ENCODE results near the gene MAPK13. TPM values are rescaled to one million over a fixed set of nuclear protein-coding genes. Genes with fewer than 3 reads are reported as not detected.

The MAPK13 gene
- total RNA-seq, 2 donors from 2014 or later: 32.1 to 33.7 TPM

GRCh38 chr6:36102853-36103252 is 27.5 kb upstream of the MAPK13 start:
- H3K27ac Mint-ChIP-seq: peak overlapping the region; percentile 19
- ATAC-seq: no peak

GRCh38 chr6:36104836-36105235 is 25.5 kb upstream of the MAPK13 start:
- no peak overlapping the region for H3K4me3 Mint-ChIP-seq
- no peaks in the 10 kb centered on the region for H3K27me3 Mint-ChIP-seq
- peak overlapping the region; percentile 60 for H3K27ac Mint-ChIP-seq
- H3K9me3 ChIP-seq (ENCODE audit: control insufficient read depth, low read length, poor library complexity, severe bottlenecking): no peaks in the 10 kb centered on the region
- H3K36me3 Mint-ChIP-seq (ENCODE audit: low read depth): peaks cover 3% of the 10 kb centered on the region
- H3K4me1 Mint-ChIP-seq: peaks cover 20% of the 10 kb centered on the region
- ATAC-seq: no peak
- DNase-seq: no peak

More at GRCh38 chr6:36102853-36103252, 27.5 kb upstream of the MAPK13 start:
- H3K4me1 Mint-ChIP-seq: peaks cover 18% of the 10 kb centered on the region
- H3K4me3 Mint-ChIP-seq: no peak overlapping the region
- H3K27me3 Mint-ChIP-seq: no peaks in the 10 kb centered on the region
- peaks cover 3% of the 10 kb centered on the region for H3K36me3 Mint-ChIP-seq (ENCODE audit: low read depth)
- no peaks in the 10 kb centered on the region for H3K9me3 ChIP-seq (ENCODE audit: control insufficient read depth, low read length, poor library complexity, severe bottlenecking)
- DNase-seq: no peak

GRCh38 chr6:36109092-36109491 is 21.2 kb upstream of the MAPK13 start:
- Mint-ChIP-seq H3K4me1 (peaks cover 17% of the 10 kb centered on the region), H3K27ac (peak overlapping the region; percentile 75), H3K27me3 (no peaks in the 10 kb centered on the region), H3K4me3 (peak overlapping the region; percentile 41), H3K36me3 (ENCODE audit: low read depth) (no peaks in the 10 kb centered on the region)
- no peaks in the 10 kb centered on the region for H3K9me3 ChIP-seq (ENCODE audit: control insufficient read depth, low read length, poor library complexity, severe bottlenecking)
- peak; percentile 92 for ATAC-seq
- DNase-seq: no peak

GRCh38 chr6:36110050-36110449 is 20.3 kb upstream of the MAPK13 start:
- Mint-ChIP-seq H3K4me1 (peaks cover 23% of the 10 kb centered on the region), H3K27me3 (no peaks in the 10 kb centered on the region), H3K27ac (no peak overlapping the region), H3K36me3 (ENCODE audit: low read depth) (no peaks in the 10 kb centered on the region), H3K4me3 (no peak overlapping the region)
- ATAC-seq: no peak
- no peak for DNase-seq
- H3K9me3 ChIP-seq (ENCODE audit: control insufficient read depth, low read length, poor library complexity, severe bottlenecking): no peaks in the 10 kb centered on the region

- ATAC-seq (no peak), DNase-seq (no peak)
- Mint-ChIP-seq H3K4me3 (no peak overlapping the region), H3K27me3 (no peaks in the 10 kb centered on the region), H3K4me1 (peaks cover 26% of the 10 kb centered on the region), H3K27ac (no peak overlapping the region), H3K36me3 (ENCODE audit: low read depth) (no peaks in the 10 kb centered on the region)
- no peaks in the 10 kb centered on the region for H3K9me3 ChIP-seq (ENCODE audit: control insufficient read depth, low read length, poor library complexity, severe bottlenecking)
Measured at GRCh38 chr6:36110863-36111262, 19.4 kb upstream of the MAPK13 start.

GRCh38 chr6:36111526-36111925 is 18.8 kb upstream of the MAPK13 start:
- Mint-ChIP-seq H3K36me3 (ENCODE audit: low read depth) (no peaks in the 10 kb centered on the region), H3K27ac (peak overlapping the region; percentile 53), H3K4me1 (peaks cover 29% of the 10 kb centered on the region)

GRCh38 chr6:36113049-36113448 is 17.3 kb upstream of the MAPK13 start:
- ATAC-seq (no peak), DNase-seq (no peak)
- Mint-ChIP-seq H3K27me3 (no peaks in the 10 kb centered on the region), H3K27ac (no peak overlapping the region), H3K4me1 (peaks cover 42% of the 10 kb centered on the region), H3K36me3 (ENCODE audit: low read depth) (no peaks in the 10 kb centered on the region), H3K4me3 (no peak overlapping the region)
- no peaks in the 10 kb centered on the region for H3K9me3 ChIP-seq (ENCODE audit: control insufficient read depth, low read length, poor library complexity, severe bottlenecking)

More at GRCh38 chr6:36111526-36111925, 18.8 kb upstream of the MAPK13 start:
- no peaks in the 10 kb centered on the region for H3K9me3 ChIP-seq (ENCODE audit: control insufficient read depth, low read length, poor library complexity, severe bottlenecking)
- no peak for ATAC-seq
- Mint-ChIP-seq H3K27me3 (no peaks in the 10 kb centered on the region), H3K4me3 (no peak overlapping the region)
- no peak for DNase-seq

GRCh38 chr6:36113703-36114102 is 16.6 kb upstream of the MAPK13 start:
- Mint-ChIP-seq H3K27ac (peak overlapping the region; percentile 86), H3K4me1 (peaks cover 43% of the 10 kb centered on the region), H3K4me3 (no peak overlapping the region), H3K27me3 (no peaks in the 10 kb centered on the region), H3K36me3 (ENCODE audit: low read depth) (no peaks in the 10 kb centered on the region)
- no peak for ATAC-seq
- DNase-seq: no peak
- H3K9me3 ChIP-seq (ENCODE audit: control insufficient read depth, low read length, poor library complexity, severe bottlenecking): no peaks in the 10 kb centered on the region

GRCh38 chr6:36114798-36115408 is 15.4 kb upstream of the MAPK13 start:
- peak overlapping the region; percentile 75 for H3K4me3 Mint-ChIP-seq
- H3K27me3 Mint-ChIP-seq: no peaks in the 10 kb centered on the region
- DNase-seq (no peak), ATAC-seq (peak; percentile 30)
- H3K9me3 ChIP-seq (ENCODE audit: control insufficient read depth, low read length, poor library complexity, severe bottlenecking): no peaks in the 10 kb centered on the region
- H3K4me1 Mint-ChIP-seq: peaks cover 48% of the 10 kb centered on the region
- H3K27ac Mint-ChIP-seq: peak overlapping the region; percentile 86
- no peaks in the 10 kb centered on the region for H3K36me3 Mint-ChIP-seq (ENCODE audit: low read depth)

GRCh38 chr6:36115412-36115811 is 14.9 kb upstream of the MAPK13 start:
- Mint-ChIP-seq H3K4me1 (peaks cover 53% of the 10 kb centered on the region), H3K36me3 (ENCODE audit: low read depth) (no peaks in the 10 kb centered on the region), H3K27me3 (no peaks in the 10 kb centered on the region), H3K4me3 (peak overlapping the region; percentile 75), H3K27ac (peak overlapping the region; percentile 86)
- no peak for ATAC-seq
- no peaks in the 10 kb centered on the region for H3K9me3 ChIP-seq (ENCODE audit: control insufficient read depth, low read length, poor library complexity, severe bottlenecking)
- no peak for DNase-seq

GRCh38 chr6:36116066-36116864 is 14.0 kb upstream of the MAPK13 start:
- H3K36me3 Mint-ChIP-seq (ENCODE audit: low read depth): no peaks in the 10 kb centered on the region
- peaks cover 62% of the 10 kb centered on the region for H3K4me1 Mint-ChIP-seq
- peak overlapping the region; percentile 86 for H3K27ac Mint-ChIP-seq
- ATAC-seq (no peak), DNase-seq (no peak)
- H3K27me3 Mint-ChIP-seq: no peaks in the 10 kb centered on the region
- no peak overlapping the region for H3K4me3 Mint-ChIP-seq
- H3K9me3 ChIP-seq (ENCODE audit: control insufficient read depth, low read length, poor library complexity, severe bottlenecking): no peaks in the 10 kb centered on the region

- no peaks in the 10 kb centered on the region for H3K27me3 Mint-ChIP-seq
- H3K36me3 Mint-ChIP-seq (ENCODE audit: low read depth): no peaks in the 10 kb centered on the region
- H3K4me3 Mint-ChIP-seq: no peak overlapping the region
- peak overlapping the region; percentile 93 for H3K27ac Mint-ChIP-seq
- H3K4me1 Mint-ChIP-seq: peaks cover 63% of the 10 kb centered on the region
- no peaks in the 10 kb centered on the region for H3K9me3 ChIP-seq (ENCODE audit: control insufficient read depth, low read length, poor library complexity, severe bottlenecking)
- DNase-seq (no peak), ATAC-seq (no peak)
Measured at GRCh38 chr6:36116943-36117342, 13.4 kb upstream of the MAPK13 start.

- DNase-seq (no peak), ATAC-seq (no peak)
- no peaks in the 10 kb centered on the region for H3K27me3 Mint-ChIP-seq
- peak overlapping the region; percentile 64 for H3K4me3 Mint-ChIP-seq
- no peaks in the 10 kb centered on the region for H3K9me3 ChIP-seq (ENCODE audit: control insufficient read depth, low read length, poor library complexity, severe bottlenecking)
- H3K36me3 Mint-ChIP-seq (ENCODE audit: low read depth): no peaks in the 10 kb centered on the region
- H3K4me1 Mint-ChIP-seq: peaks cover 70% of the 10 kb centered on the region
- peak overlapping the region; percentile 93 for H3K27ac Mint-ChIP-seq
Measured at GRCh38 chr6:36117658-36118549, 12.4 kb upstream of the MAPK13 start.
